AG09309 (cell line): ENCODE results near the gene ZDHHC3.

Experiments used
- DNase-seq: peaks from one replicate; pipeline ENCODE4 v3.0.0-alpha.2; 2010; ENCODE audit warnings: low read depth
- H3K4me3 ChIP-seq: 2 replicates; pipeline ENCODE4 v1.5.1; 2011; ENCODE audit warnings: mild to moderate bottlenecking, low read depth, low read length, moderate library complexity; ENCODE audit not compliant: control insufficient read depth
- CTCF ChIP-seq: IDR thresholded peaks from 2 replicates; pipeline ENCODE4 v1.5.1; 2011; ENCODE audit warnings: mild to moderate bottlenecking, low read depth, low read length, inconsistent platforms; ENCODE audit not compliant: insufficient read depth, control insufficient read depth; ENCODE audit errors: missing control alignments

Gene ZDHHC3

DNA sequence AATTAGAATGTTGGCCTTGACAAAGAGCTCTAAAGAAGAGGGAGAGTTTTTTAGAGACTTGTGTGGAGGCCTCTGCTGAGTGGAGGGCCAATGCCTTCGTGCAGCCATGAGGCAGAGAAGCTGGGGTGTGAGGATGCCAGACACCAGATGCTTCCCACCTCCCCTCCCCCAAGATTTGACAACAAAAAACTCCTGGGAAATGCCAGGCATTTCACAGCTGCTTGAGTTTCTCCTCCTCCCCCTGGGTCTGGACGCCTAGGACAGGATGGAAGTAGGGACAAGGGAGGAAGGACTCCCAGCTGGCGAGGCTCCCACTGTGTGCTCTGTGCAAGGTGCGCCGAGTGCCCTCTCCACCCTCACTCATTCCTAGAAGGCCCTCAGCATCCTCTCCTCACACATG, 81.5 kb downstream of the ZDHHC3 start:
- DNase-seq: no peak
- no peak for TF ChIP-seq CTCF

GRCh38 chr3:44893097-44893496, 82.9 kb downstream of the ZDHHC3 start:
- no peak overlapping the region for H3K4me3 ChIP-seq
- peak; percentile 10 for DNase-seq
- TF ChIP-seq CTCF: no peak

More for the DNA sequence above, 81.5 kb downstream of the ZDHHC3 start:
- H3K4me3 ChIP-seq: no peak overlapping the region

DNA sequence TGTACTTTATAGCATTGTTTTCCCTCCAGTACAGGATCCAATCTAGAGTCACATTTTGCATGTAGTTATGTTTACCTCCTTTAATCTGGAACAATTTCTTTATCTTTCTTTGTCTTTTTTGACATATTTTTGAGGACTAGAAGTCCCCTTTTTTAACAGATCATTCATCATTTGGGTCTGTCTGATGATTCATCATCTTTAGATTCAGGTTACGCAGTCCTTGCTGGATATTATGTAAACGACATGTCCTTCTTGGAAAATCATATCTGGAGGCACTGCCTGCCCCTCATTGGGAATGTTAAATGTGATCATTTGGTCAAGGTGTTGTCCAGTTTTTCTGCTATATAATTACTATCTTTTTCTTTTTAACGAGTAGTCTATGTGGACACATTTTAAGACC, 83.3 kb downstream of the ZDHHC3 start:
- no peak for DNase-seq
- H3K4me3 ChIP-seq: no peak overlapping the region
- no peak for TF ChIP-seq CTCF

DNA sequence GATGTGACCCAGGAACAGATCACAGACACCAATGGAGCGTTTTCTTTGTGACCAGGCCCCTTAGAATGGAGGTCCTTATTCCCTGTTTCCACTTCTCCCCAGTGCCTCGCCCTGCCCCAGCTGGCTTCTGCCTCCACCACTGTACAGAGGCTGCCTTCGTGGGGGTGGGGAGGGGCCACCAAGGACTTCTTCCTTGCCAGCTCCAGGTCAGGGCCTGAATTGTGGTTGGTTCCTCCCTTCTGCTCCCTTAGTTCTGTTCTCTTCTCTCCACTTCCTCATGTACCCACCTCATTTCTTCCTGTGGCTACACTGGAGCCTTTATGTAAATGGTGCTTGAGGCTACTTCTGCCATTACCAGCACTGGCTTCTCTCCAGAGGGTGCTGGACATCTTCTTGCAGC, 85.1 kb downstream of the ZDHHC3 start:
- no peak for DNase-seq
- H3K4me3 ChIP-seq: no peak overlapping the region
- no peak for TF ChIP-seq CTCF

GRCh38 chr3:44890258-44890657, 85.7 kb downstream of the ZDHHC3 start:
- no peak overlapping the region for H3K4me3 ChIP-seq
- DNase-seq: no peak
- no peak for TF ChIP-seq CTCF

GRCh38 chr3:44887101-44887500, 88.9 kb downstream of the ZDHHC3 start:
- TF ChIP-seq CTCF: no peak
- H3K4me3 ChIP-seq: no peak overlapping the region
- no peak for DNase-seq

DNA sequence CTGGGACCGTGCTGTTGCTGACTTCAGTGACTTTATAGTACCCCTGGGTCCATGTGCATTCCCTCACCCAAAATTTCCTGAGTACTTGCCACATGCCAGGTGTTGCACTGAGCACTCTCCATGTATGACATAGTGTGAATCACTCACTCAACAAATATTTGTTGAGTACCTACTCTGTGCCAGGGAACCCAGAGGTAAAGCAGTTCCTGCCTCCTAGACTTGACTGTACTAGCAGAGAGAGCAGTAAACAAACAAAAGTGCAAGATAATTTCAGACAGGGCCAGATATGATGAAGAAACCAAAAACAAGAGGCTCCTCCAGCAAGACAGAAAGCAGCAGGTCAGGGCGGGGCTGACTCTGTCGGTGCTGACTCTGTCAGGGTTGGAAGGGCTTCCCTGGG, 89.4 kb downstream of the ZDHHC3 start:
- H3K4me3 ChIP-seq: no peak overlapping the region
- no peak for DNase-seq
- no peak for TF ChIP-seq CTCF
